ENCODE measurements around the gene PHF21A.

PHF21A gene

DNA sequence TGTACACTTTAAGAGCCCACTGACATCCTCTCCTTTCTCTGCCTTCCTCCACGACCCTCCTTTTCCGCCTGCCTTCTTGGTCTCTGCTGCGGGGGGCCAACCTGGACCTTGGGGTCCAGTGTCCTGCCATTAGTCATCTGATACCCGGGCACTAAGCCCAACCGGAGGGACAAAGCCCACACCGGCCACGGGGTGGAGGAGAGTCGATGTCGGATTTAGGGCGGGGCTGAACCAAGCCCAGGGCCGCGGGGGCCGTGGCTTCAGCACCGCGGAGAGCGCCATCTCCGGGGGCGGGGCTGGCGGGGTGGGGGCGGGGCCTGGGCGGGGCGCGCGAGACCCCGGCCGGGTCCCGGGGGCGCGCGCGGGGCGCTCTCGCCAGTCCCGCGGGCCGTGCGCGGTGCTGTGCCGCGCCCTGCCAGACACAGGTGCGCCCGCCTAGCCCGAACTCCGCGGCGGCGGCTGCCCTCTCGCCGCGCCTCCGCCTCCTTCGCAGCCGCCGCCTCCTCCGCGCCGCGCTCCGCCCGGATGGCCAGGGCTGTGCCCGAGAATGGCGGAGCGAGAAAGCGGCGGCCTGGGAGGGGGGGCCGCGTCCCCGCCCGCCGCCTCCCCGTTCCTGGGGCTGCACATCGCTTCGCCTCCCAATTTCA lies 235.9 kb downstream of the PHF21A start, which contains the start of gene MAPK8IP1:
Gene MAPK8IP1 (plus strand): TSS at position 378 of the 647 bp plus-strand sequence. CDS start 170 bp downstream, at position 548.
- DNase-seq (ENCODE audit: low read depth in 2 of 2), result peak in 1 of 2 donors; percentile 6

DNA sequence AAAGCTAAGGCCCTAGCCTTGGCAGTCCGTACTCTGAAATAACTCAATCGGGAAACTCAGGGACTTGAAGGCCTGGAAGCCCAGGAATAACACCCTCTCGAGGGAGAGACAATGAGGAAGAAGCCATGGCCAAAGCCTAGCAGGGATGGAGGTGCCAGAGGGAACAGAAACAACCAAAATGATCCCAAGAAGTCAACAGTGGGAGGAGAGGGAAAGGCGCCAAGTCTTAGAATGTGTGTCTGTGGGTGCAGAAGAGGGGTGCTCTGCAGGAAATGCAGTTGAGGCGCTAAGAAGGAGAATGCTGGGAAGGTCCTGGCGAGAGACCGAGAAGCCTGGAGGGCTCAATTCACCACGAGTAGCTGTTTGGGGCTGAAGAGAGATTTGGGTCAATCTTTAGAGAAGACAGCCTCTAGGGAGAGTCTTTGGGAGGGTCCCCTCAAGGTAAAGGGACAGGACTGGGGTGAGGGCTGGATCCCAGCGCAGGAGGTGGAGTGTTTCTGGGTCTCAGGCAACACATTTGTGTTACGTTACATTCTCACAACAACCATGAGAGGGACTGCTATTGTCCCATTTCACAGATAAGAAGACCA lies 236.6 kb downstream of the PHF21A start:
- no peak for DNase-seq (ENCODE audit: low read depth in 2 of 2)
